Right renal pelvis (tissue), 4 donors: Measurements from ENCODE around the gene GNE. TPM values are rescaled to one million over a fixed set of nuclear protein-coding genes. Genes with fewer than 3 reads are reported as not detected.

Experiments
- DNase-seq, 4 donors: peaks; one replicate each; pipeline ENCODE4 v3.0.0-alpha.2; 2013; ENCODE audit warnings: low read depth in 4 of 4, low spot score in 3 of 4, missing footprints in 1 of 4
- polyA plus RNA-seq, 4 donors: library from polyadenylated mRNA; unstranded; fragments of 120-200 nt; gene quantifications; one replicate each; pipeline ENCODE4 v1.2.1, GENCODE V29; 2013; ENCODE audit not compliant: insufficient read length in 4 of 4

The GNE gene
- polyA plus RNA-seq, 4 donors, result 18.6 to 20.4 (median 19.6) TPM

DNA sequence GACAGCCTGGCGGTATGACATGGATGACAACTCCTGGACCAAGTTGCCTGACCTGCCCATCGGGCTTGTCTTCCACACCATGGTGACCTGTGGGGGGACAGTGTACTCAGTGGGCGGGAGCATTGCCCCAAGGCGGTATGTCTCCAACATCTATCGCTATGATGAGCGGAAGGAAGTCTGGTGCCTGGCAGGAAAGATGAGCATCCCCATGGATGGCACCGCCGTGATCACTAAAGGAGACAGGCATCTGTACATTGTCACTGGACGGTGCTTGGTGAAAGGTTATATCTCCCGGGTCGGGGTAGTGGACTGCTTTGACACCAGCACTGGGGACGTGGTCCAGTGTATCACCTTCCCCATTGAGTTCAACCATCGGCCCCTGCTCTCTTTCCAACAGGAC is 87.7 kb downstream of the GNE start:
- DNase-seq, result no peak

DNA sequence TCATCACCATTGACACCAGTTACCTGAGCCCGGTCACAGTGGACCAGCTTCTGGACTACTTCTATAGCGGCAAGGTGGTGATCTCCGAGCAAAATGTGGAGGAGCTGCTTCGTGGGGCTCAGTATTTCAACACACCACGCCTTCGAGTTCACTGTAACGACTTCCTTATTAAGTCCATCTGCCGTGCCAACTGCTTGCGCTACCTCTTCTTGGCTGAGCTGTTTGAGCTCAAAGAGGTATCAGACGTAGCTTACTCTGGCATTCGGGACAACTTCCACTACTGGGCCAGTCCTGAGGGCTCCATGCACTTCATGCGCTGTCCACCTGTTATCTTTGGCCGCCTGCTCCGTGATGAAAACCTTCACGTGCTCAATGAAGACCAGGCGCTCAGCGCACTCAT is 88.5 kb downstream of the GNE start:
- no peak for DNase-seq

DNA sequence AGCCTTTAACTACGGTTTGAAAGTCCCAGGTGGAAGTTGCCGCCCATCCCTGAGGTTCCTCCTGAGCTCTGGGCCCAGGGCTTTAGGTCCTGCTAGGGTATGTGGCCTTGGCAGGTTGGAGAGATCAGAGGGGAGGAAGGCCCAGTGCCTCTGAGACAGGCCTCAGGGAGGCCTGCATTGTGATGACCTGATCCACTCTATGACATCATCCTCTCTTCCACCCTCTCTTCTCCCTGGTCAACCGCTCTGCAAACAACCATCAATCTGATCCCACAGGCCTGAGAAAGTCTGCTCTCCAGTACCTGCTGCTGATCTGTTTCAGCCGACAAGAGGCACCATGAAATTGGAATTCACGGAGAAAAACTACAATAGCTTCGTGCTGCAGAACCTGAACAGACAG is 89.1 kb downstream of the GNE start, which contains the start of gene CCIN:
CCIN (plus strand) TSS at position 223 of the 400 bp plus-strand sequence; CDS start at position 338, 115 bp downstream.
- no peak for DNase-seq

DNA sequence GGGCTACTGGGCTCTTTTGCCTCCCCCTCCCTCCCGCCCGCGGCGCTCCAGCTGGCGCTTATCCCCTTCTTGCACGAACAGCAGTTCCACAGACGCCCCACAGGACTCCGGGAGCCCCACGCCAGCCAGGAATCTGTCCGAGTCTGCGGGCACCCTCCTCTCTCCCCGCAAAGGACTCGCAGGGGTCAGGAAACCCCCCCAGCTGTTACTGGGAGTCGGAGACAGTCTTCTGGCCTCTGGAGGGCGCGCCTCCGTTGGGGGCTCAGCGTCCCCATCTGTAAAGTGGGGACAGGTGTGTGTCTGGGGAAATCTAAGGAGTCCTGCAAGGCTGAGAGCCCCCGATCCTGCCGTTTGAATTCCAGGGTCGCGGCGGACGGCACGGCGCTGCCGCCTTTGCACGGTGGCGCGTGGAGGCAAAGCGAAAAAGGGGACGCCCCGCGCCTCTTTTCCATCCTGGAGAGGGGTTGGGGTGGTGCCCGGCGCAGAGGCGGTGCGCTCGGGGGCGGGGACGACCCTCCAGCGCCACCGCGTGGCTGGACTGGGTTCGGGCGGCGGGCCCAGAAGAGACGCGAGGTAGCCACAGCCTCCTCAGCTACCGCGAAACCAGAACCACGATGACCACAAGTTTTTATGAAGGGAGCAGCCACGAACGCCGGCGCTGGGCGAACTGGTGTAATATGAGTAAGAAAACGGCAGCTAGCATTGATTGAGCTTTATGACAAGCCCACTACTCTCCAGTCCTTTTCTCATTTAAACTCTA is 91.9 kb downstream of the GNE start:
- no peak for DNase-seq

DNA sequence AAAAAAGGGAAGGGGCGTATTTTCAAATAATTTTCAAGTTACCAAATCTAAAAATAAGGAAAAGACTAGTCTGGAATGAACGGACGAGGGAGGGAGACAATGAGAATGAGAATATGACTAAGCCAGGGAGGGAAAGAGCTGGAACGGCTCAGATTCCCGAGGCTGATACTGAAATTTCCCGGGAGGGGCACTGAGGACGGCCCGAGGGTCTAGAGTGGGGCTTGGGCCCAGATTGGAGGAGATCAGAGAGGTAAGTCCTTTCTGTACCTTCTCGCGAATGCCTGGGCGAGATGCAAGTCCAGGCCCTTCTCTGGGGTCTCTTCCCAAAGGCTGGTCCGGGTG is 92.5 kb downstream of the GNE start:
- no peak for DNase-seq

DNA sequence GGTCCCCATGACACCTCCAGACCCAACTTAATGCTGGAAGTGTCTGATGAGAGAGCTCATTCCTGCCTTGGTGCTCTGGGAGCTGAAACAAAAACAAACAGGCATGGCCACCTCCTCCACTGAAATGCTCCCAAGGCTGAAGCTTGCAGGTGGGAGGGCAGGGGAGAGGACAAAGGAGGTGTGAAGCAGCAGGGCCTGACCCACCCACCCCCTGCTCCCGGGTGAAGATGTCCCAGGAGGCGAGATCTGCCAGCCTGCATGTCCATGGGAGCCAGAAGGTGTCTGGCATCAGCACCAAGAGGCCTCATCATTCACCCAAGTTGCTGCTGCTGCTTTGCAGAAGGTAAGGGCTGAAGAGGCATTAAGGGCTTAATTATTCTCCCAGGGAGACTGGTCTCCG is 93.3 kb downstream of the GNE start:
- DNase-seq, result no peak

Other genes starting within 250 kb of the GNE start
- 10 to 100 TPM; 28.3 to 34.0 (median 32.5) TPM for gene RECK, start 221.5 kb downstream of the GNE start, polyA plus RNA-seq
- 10 to 100 TPM; 40.6 to 46.8 (median 43.8) TPM for gene GLIPR2, start 121.7 kb downstream of the GNE start, polyA plus RNA-seq
- gene CCIN, start 89.1 kb downstream of the GNE start, polyA plus RNA-seq, result under 1 TPM; 0.18 to 0.37 (median 0.32) TPM
- gene CLTA, start 67.5 kb downstream of the GNE start, polyA plus RNA-seq, result 100 to 1,000 TPM; 274 to 298 (median 291) TPM
- 10 to 100 TPM; 43.2 to 54.5 (median 53.4) TPM for gene RNF38, start 141.8 kb upstream of the GNE start, polyA plus RNA-seq